Muscle layer of duodenum (tissue), 2 donors: Measurements from ENCODE around the gene PEX13.
"Not testable (repeated sequence)": the region's sequence is repeated elsewhere in the genome, so short reads cannot be mapped to it uniquely, and the experiment has no call there.

Experiments
- H3K27ac ChIP-seq: one replicate; pipeline ENCODE4 v1.7.0; 2013; ENCODE audit warnings: mild to moderate bottlenecking, low read length
- H3K27me3 ChIP-seq: one replicate; pipeline ENCODE4 v1.7.0; 2013; ENCODE audit warnings: low read depth, mild to moderate bottlenecking, control low read depth, low read length
- H3K36me3 ChIP-seq, 2 donors: one replicate each; pipeline ENCODE4 v1.7.0; 2013; ENCODE audit warnings: low read length in 2 of 2, control low read depth in 1 of 2, mild to moderate bottlenecking in 1 of 2; ENCODE audit not compliant: insufficient read depth in 2 of 2, control insufficient read depth in 1 of 2
- H3K4me1 ChIP-seq, 2 donors: one replicate each; pipeline ENCODE4 v1.7.0; 2013; ENCODE audit warnings: low read length in 2 of 2, mild to moderate bottlenecking in 2 of 2, control low read depth in 1 of 2, moderate library complexity in 1 of 2; ENCODE audit not compliant: insufficient read depth in 2 of 2, control insufficient read depth in 1 of 2
- H3K4me3 ChIP-seq, 2 donors: one replicate each; pipeline ENCODE4 v1.7.0; 2013; ENCODE audit warnings: low read length in 2 of 2, low read depth in 1 of 2, mild to moderate bottlenecking in 1 of 2
- H3K9me3 ChIP-seq, 2 donors: one replicate each; pipeline ENCODE4 v1.7.0; 2013; ENCODE audit warnings: low read length in 2 of 2, control low read depth in 1 of 2, mild to moderate bottlenecking in 1 of 2; ENCODE audit not compliant: control insufficient read depth in 1 of 2
- donor health status: healthy.

The PEX13 gene, protein sequence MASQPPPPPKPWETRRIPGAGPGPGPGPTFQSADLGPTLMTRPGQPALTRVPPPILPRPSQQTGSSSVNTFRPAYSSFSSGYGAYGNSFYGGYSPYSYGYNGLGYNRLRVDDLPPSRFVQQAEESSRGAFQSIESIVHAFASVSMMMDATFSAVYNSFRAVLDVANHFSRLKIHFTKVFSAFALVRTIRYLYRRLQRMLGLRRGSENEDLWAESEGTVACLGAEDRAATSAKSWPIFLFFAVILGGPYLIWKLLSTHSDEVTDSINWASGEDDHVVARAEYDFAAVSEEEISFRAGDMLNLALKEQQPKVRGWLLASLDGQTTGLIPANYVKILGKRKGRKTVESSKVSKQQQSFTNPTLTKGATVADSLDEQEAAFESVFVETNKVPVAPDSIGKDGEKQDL

GRCh38 chr2:61017556-61018317 lies at the start of gene PEX13, which contains the start of gene PUS10:
TSS of gene PEX13 (plus strand) at chr2:61017720. CDS start at chr2:61017760, 40 bp downstream.
TSS of gene PUS10 (minus strand) at chr2:61018255. CDS start at chr2:61011890, 6,365 bp downstream.
- H3K4me3 ChIP-seq = peak within 1 kb of the TSS; percentile 83 to 99
- H3K27ac ChIP-seq = peak within 1 kb of the TSS; percentile 92
- H3K4me1 ChIP-seq = peaks cover 3 to 19% of the 10 kb centered on the region in 2 donors
- H3K9me3 ChIP-seq = peaks cover 0 to 2% of the 10 kb centered on the region in 2 donors
- peaks cover 0 to 6% of the 10 kb centered on the region in 2 donors for H3K36me3 ChIP-seq
- H3K27me3 ChIP-seq = no peaks in the 10 kb centered on the region

GRCh38 chr2:60972889-60973656 lies 44.4 kb upstream of the PEX13 start:
- no peaks in the 10 kb centered on the region for H3K36me3 ChIP-seq
- no peak overlapping the region for H3K27ac ChIP-seq
- no peaks in the 10 kb centered on the region for H3K9me3 ChIP-seq
- no peaks in the 10 kb centered on the region for H3K4me1 ChIP-seq
- no peak overlapping the region for H3K4me3 ChIP-seq
- H3K27me3 ChIP-seq = no peaks in the 10 kb centered on the region

GRCh38 chr2:60973705-60974104 lies 43.8 kb upstream of the PEX13 start:
- Histone ChIP-seq H3K9me3 (no peaks in the 10 kb centered on the region), H3K4me1 (no peaks in the 10 kb centered on the region), H3K27ac (no peak overlapping the region), H3K4me3 (no peak overlapping the region), H3K36me3 (no peaks in the 10 kb centered on the region), H3K27me3 (no peaks in the 10 kb centered on the region)

GRCh38 chr2:60974652-60975051 lies 42.9 kb upstream of the PEX13 start:
- no peaks in the 10 kb centered on the region for H3K36me3 ChIP-seq
- H3K9me3 ChIP-seq = no peaks in the 10 kb centered on the region
- no peaks in the 10 kb centered on the region for H3K4me1 ChIP-seq
- no peaks in the 10 kb centered on the region for H3K27me3 ChIP-seq
- H3K27ac ChIP-seq = no peak overlapping the region
- H3K4me3 ChIP-seq = no peak overlapping the region

GRCh38 chr2:60976256-60976850 lies 41.2 kb upstream of the PEX13 start:
- Histone ChIP-seq H3K36me3 (no peaks in the 10 kb centered on the region), H3K27me3 (no peaks in the 10 kb centered on the region), H3K4me1 (no peaks in the 10 kb centered on the region), H3K4me3 (no peak overlapping the region), H3K9me3 (no peaks in the 10 kb centered on the region), H3K27ac (no peak overlapping the region)

DNA sequence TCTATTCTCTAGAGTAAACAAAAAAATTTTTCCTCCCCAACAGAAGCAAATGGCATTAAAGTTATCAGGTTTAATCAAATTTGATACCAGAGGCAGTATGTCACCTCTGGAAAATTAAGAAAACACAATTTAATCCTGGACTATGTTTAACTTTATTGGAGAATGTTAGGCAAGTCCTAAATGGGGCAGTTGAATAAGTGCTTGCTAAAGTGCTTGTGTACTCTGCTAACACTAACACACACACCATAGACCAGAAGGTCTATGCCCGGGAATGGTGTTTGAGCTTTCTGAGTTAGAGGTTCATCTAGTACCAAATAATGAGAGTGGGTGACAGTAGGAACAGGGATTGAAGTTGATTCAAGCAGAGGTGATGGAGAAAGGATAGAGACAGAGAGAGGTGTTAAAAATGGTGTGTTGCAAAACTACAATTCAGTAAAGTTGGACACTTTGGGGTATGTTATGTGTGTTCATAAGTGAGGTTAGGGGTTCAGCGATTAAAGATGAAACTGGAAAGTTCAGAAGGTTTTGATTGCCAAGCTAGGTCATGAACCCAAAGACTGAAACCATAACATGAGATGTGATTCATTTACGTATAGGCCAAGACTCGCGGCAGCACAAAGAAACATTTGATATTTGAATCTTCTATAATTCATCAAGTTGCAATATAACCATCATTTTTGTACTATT lies 40.5 kb upstream of the PEX13 start:
- Histone ChIP-seq H3K9me3 (no peaks in the 10 kb centered on the region), H3K4me3 (no peak overlapping the region), H3K36me3 (no peaks in the 10 kb centered on the region), H3K27me3 (no peaks in the 10 kb centered on the region), H3K4me1 (no peaks in the 10 kb centered on the region), H3K27ac (no peak overlapping the region)

DNA sequence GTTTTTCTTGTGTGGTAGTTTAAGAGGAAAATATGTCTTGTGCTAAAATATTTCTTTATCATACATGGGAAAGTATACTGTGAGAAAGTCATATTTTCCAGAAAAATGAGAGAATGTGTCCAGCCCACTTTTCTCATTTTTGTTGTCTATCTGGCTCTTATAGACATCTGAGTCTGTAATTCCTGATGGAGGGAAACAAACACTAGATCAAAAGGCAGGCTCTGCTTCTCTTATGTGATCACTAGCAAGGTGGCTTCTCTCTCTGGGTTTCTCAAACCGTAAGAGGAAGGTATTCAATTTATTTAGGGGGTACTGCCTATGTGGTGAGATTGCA lies 40.0 kb upstream of the PEX13 start:
- H3K36me3 ChIP-seq = no peaks in the 10 kb centered on the region
- H3K4me3 ChIP-seq = no peak overlapping the region
- no peaks in the 10 kb centered on the region for H3K27me3 ChIP-seq
- H3K27ac ChIP-seq = no peak overlapping the region
- no peaks in the 10 kb centered on the region for H3K9me3 ChIP-seq
- H3K4me1 ChIP-seq = no peaks in the 10 kb centered on the region

- Histone ChIP-seq H3K36me3 (no peaks in the 10 kb centered on the region), H3K27me3 (no peaks in the 10 kb centered on the region), H3K9me3 (no peaks in the 10 kb centered on the region), H3K27ac (no peak overlapping the region), H3K4me1 (no peaks in the 10 kb centered on the region), H3K4me3 (no peak overlapping the region)
Observed at GRCh38 chr2:60979231-60979630, 38.3 kb upstream of the PEX13 start.

- Histone ChIP-seq H3K9me3 (no peaks in the 10 kb centered on the region), H3K4me1 (no peaks in the 10 kb centered on the region), H3K4me3 (no peak overlapping the region), H3K36me3 (no peaks in the 10 kb centered on the region), H3K27me3 (no peaks in the 10 kb centered on the region), H3K27ac (no peak overlapping the region)
Observed at GRCh38 chr2:60980071-60980815, 37.3 kb upstream of the PEX13 start.

DNA sequence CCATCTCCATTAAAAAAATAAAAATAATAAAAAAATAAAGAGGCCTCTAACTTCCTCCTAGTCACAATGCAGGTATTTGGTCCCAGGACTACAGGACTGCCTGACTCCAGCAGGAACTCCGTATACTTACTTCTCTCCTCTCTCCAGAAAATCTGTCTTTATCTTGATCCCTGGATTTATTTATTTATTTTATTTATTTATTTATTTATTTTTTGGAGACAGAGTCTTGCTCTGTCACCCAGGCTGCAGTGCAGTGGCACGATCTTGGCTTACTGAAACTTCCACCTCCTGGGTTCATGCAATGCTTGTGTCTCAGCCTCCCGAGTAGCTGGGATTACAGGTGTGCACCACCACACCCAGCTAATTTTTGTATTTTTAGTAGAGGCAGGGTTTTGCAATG lies 35.5 kb upstream of the PEX13 start:
- not testable (repeated sequence) for H3K4me3 ChIP-seq, H3K27me3 ChIP-seq, H3K27ac ChIP-seq, H3K36me3 ChIP-seq, H3K9me3 ChIP-seq, H3K4me1 ChIP-seq
